ENCODE data around the gene LTF.
"Not testable (repeated sequence)": the region's sequence is repeated elsewhere in the genome, so short reads cannot be mapped to it uniquely, and the experiment has no call there.

LTF gene

DNA sequence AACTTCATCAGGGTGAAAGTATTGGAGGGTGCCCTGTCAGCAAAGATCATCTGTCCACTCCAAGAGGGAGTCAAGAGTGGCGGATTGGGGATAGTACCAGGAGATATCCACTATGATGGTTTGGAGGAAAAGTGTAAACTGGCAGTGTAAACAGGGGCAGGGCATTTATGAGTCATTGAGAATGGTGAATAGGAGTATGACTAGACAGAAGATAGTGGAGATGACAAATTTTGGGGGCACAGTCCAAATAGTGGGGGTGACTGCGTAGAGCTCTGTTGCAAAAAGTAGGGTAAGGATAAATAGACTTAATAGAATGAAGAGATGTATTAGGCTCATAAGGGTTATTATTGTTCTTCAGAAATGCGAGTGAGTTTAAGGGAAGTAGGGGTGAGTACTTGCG lies 75.9 kb downstream of the LTF start:
- not testable (repeated sequence) for DNase-seq

DNA sequence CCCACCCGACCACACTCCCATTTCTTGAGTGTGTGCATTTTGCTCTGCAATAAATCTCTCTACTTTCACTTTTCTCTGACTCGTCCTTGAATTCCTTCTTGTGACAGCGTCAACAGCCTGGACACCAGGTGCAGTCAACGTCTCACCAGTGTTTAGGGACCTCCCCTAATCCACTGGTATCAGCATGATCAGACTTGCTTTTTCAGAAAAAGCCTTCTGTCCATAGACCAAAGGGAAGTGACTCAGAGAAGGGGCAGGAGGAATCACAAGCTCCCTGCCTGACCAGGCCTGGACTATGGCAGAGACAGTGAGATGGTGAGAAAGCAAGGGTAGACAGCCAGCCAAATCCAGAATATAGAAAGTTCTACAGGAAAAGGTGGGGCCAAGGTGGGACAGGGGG lies 78.5 kb downstream of the LTF start:
- no peak for DNase-seq
